Ishikawa (cell line): ENCODE data around the gene RASA1.

Experiments used
- CEBPB ChIP-seq: IDR thresholded peaks from 2 replicates; pipeline ENCODE4 v1.6.1; 2012
- CREB1 ChIP-seq: IDR thresholded peaks from 2 replicates; pipeline ENCODE4 v1.6.1; 2012; ENCODE audit warnings: low read depth
- EGR1 ChIP-seq: IDR thresholded peaks from 2 replicates; pipeline ENCODE4 v1.6.1; 2012
- EP300 ChIP-seq: IDR thresholded peaks from 2 replicates; pipeline ENCODE4 v1.6.1; 2012; ENCODE audit warnings: borderline replicate concordance
- FOXM1 ChIP-seq: IDR thresholded peaks from 2 replicates; pipeline ENCODE4 v1.6.1; 2012; ENCODE audit warnings: low read depth, borderline replicate concordance
- NFIC ChIP-seq: IDR thresholded peaks from 2 replicates; pipeline ENCODE4 v1.6.1; 2012
- RAD21 ChIP-seq: IDR thresholded peaks from 2 replicates; pipeline ENCODE4 v1.6.1; 2012; ENCODE audit warnings: low read depth
- TAF1 ChIP-seq: IDR thresholded peaks from 2 replicates; pipeline ENCODE4 v1.6.1; 2012; ENCODE audit warnings: low read depth, mild to moderate bottlenecking
- TCF12 ChIP-seq: IDR thresholded peaks from 2 replicates; pipeline ENCODE4 v1.6.1; 2012; ENCODE audit warnings: low read depth
- TEAD4 ChIP-seq: IDR thresholded peaks from 2 replicates; pipeline ENCODE4 v1.6.1; 2012
- YY1 ChIP-seq: IDR thresholded peaks from 2 replicates; pipeline ENCODE4 v1.6.1; 2012; ENCODE audit warnings: low read depth
- ZBTB7A ChIP-seq: IDR thresholded peaks from 2 replicates; pipeline ENCODE4 v1.6.1; 2012; ENCODE audit warnings: low read depth
- TF ChIP-seq, protein P1 (sequence below): IDR thresholded peaks from 2 replicates; pipeline ENCODE4 v1.6.1; 2012; ENCODE audit warnings: low read depth, mild to moderate bottlenecking
- TF ChIP-seq, protein P2 (sequence below): IDR thresholded peaks from 2 replicates; pipeline ENCODE4 v1.6.1; 2012
- TF ChIP-seq, protein P3 (sequence below): IDR thresholded peaks from 2 replicates; pipeline ENCODE4 v1.6.1; 2012

RASA1 gene

DNA sequence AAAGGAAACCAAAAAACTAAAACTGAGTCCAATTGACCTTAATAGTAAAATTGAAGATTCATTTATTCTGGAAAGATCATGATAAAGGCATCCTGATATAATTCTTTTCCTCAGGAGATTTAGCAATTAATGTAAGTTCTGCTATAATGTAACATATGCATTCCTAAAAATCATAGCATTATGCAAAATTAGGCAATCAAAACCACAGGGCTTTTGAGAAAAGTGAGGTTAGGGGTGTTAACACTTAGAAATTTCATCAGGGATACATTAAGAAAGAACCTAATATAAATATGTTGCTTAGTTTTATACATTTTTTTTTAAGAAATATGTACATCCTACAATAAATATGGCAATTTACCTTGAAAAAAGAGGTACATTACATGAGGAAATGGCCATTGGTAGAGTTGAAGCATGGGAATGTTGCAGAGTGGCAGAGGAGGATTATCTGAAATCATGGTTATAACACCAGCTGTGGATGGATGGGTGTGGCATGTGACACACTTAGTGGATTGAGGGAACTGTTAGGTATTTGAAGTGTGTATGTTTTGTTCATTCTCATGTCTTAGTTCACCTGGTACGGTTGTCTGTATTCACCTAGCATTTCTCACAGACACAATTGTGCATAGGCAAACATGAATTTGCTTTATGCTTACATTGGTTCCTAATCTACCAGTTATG, 94.0 kb downstream of the RASA1 start:
- TF ChIP-seq CREB1 (no peak), EP300 (no peak), TCF12 (no peak), ZBTB7A (no peak), RAD21 (no peak), NFIC (no peak)
- TF ChIP-seq, protein P1, sequence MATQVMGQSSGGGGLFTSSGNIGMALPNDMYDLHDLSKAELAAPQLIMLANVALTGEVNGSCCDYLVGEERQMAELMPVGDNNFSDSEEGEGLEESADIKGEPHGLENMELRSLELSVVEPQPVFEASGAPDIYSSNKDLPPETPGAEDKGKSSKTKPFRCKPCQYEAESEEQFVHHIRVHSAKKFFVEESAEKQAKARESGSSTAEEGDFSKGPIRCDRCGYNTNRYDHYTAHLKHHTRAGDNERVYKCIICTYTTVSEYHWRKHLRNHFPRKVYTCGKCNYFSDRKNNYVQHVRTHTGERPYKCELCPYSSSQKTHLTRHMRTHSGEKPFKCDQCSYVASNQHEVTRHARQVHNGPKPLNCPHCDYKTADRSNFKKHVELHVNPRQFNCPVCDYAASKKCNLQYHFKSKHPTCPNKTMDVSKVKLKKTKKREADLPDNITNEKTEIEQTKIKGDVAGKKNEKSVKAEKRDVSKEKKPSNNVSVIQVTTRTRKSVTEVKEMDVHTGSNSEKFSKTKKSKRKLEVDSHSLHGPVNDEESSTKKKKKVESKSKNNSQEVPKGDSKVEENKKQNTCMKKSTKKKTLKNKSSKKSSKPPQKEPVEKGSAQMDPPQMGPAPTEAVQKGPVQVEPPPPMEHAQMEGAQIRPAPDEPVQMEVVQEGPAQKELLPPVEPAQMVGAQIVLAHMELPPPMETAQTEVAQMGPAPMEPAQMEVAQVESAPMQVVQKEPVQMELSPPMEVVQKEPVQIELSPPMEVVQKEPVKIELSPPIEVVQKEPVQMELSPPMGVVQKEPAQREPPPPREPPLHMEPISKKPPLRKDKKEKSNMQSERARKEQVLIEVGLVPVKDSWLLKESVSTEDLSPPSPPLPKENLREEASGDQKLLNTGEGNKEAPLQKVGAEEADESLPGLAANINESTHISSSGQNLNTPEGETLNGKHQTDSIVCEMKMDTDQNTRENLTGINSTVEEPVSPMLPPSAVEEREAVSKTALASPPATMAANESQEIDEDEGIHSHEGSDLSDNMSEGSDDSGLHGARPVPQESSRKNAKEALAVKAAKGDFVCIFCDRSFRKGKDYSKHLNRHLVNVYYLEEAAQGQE: no peak
- TF ChIP-seq, protein P2, sequence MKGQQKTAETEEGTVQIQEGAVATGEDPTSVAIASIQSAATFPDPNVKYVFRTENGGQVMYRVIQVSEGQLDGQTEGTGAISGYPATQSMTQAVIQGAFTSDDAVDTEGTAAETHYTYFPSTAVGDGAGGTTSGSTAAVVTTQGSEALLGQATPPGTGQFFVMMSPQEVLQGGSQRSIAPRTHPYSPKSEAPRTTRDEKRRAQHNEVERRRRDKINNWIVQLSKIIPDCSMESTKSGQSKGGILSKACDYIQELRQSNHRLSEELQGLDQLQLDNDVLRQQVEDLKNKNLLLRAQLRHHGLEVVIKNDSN: no peak

- TF ChIP-seq TAF1 (no peak), YY1 (no peak), TCF12 (no peak)
These were observed 99.6 kb downstream of the RASA1 start for GRCh38 chr5:87367243-87367642.

DNA sequence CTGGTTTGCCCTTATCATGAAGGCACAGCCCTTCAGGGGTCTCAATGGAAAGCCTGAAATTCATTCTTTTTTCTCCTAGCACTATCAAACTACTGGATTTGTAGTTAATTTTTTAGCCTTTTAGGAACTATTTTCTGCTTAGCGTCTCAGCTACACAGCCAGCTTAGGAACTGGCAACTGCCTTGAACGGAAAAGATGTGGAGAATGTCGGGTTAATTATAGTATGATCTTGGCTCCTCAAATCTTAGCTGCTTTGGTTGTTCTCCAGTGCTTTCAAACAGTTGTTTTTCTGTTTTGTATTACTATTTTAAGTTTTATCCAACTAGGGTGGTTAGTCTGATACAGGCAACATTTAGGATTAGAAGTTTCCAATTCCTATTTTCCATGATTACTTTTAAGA, 100.9 kb downstream of the RASA1 start:
- TF ChIP-seq, protein P1: no peak
- TF ChIP-seq EGR1 (no peak), YY1 (no peak), ZBTB7A (no peak), TEAD4 (no peak), CREB1 (no peak), EP300 (no peak), TAF1 (no peak), RAD21 (no peak), NFIC (no peak), CEBPB (no peak), TCF12 (no peak)
- TF ChIP-seq, protein P3, sequence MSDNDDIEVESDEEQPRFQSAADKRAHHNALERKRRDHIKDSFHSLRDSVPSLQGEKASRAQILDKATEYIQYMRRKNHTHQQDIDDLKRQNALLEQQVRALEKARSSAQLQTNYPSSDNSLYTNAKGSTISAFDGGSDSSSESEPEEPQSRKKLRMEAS: no peak
- TF ChIP-seq, protein P2: no peak

GRCh38 chr5:87369431-87369830, 101.7 kb downstream of the RASA1 start:
- TF ChIP-seq CREB1 (no peak), NFIC (no peak), TAF1 (no peak), TCF12 (no peak), EP300 (no peak), RAD21 (no peak), YY1 (no peak), EGR1 (no peak), FOXM1 (no peak), CEBPB (no peak), TEAD4 (no peak), ZBTB7A (no peak)
- TF ChIP-seq, protein P2: no peak
- TF ChIP-seq, protein P1: no peak
- TF ChIP-seq, protein P3: no peak
